Adrenal gland (tissue), 12 donors: ENCODE data around the gene PPP1R12B. TPM values are rescaled to one million over a fixed set of nuclear protein-coding genes. Genes with fewer than 3 reads are reported as not detected.
"Not testable (repeated sequence)": the region's sequence is repeated elsewhere in the genome, so short reads cannot be mapped to it uniquely, and the experiment has no call there.

Source experiments
- DNase-seq, 7 donors: peaks; one replicate each; pipeline ENCODE4 v3.0.0-alpha.2; 2019 to 2020
- H3K27ac ChIP-seq, 5 donors: fragments of 200-600 bp; sonication (generic) in 4 of 5; 1 replicate in 3 of 5; 2 replicates in 2 of 5; pipeline versions ENCODE4 v1.5.1 to v1.8.0; 2016 to 2020; ENCODE audit warnings: mild to moderate bottlenecking in 1 of 5
- H3K27me3 ChIP-seq: fragments of 200-600 bp; 2 replicates; pipeline ENCODE4 v1.8.0; 2021
- H3K36me3 ChIP-seq, 2 donors: fragments of 200-600 bp; replicated peaks in 1 of 2; 1 replicate in 1 of 2; 2 replicates in 1 of 2; pipeline versions ENCODE4 v1.5.1 to v1.8.0; 2018 to 2022
- H3K4me1 ChIP-seq, 2 donors: fragments of 200-600 bp; replicated peaks in 1 of 2; 1 replicate in 1 of 2; 2 replicates in 1 of 2; pipeline versions ENCODE4 v1.5.1 to v1.8.0; 2018 to 2021
- H3K4me3 ChIP-seq, 4 donors: fragments of 200-600 bp; sonication (generic) in 3 of 4; one replicate each; pipeline ENCODE4 v1.5.1; 2016 to 2018
- H3K9me3 ChIP-seq, 3 donors: fragments of 200-600 bp; sonication (generic) in 1 of 3; replicated peaks in 1 of 3; 1 replicate in 2 of 3; 2 replicates in 1 of 3; pipeline versions ENCODE4 v1.5.1 to v1.8.0; 2016 to 2021
- POLR2A ChIP-seq, 2 donors: fragments of 450-650 bp; IDR thresholded peaks; one replicate each; pipeline ENCODE4 v1.6.1; 2017; ENCODE audit warnings: antibody characterized with exemption in 2 of 2, mild to moderate bottlenecking in 2 of 2, moderate library complexity in 1 of 2
- WGBS, 4 donors: extraction: QIAGEN DNeasy Blood & Tissue Kit in 2 of 4; methylation state at CpG; one replicate each; pipeline versions ENCODE4 v1.1.5 to v1.1.7; 2013 to 2017; 5-methylcytosine and 5-hydroxymethylcytosine counted together
- intact Hi-C, 2 donors: fragments of 100-400 bp; cut with DNase I; formaldehyde crosslinking; loops; one replicate each; pipeline versions ENCODE4 v1.14.1 to v1.15.0; 2022 to 2023
- polyA plus RNA-seq, 3 donors: library from polyadenylated mRNA; stranded (reverse); fragments of 200-250 nt in 2 of 3; fragments of 350-450 nt in 1 of 3; fragmentation: Illumina TruSeq in 1 of 3; extraction: RNeasy Lipid Tissue Mini Kit (QIAGEN cat#74804) in 1 of 3; gene quantifications; one replicate each; pipeline ENCODE4 v1.2.3, GENCODE V29; 2013 to 2014
- total RNA-seq, 9 donors: library from RNA; depleted of rRNA in 4 of 9; stranded (reverse); fragments of >200 nt in 4 of 9; fragments of 120-200 nt in 1 of 9; fragmentation: NEBNext Ultra II Directional in 1 of 9; extraction: Animal tissue kit (Norgen Biotek cat#: 25700) in 1 of 9; gene quantifications; one replicate each; pipeline versions ENCODE4 v1.1.0 to v1.2.4, GENCODE V29; 2013 to 2023
- TF ChIP-seq, protein P1 (sequence below), 6 experiments: fragments of 450-650 bp in 4 of 6; fragments of 200-600 bp in 2 of 6; sonication (generic) in 1 of 6; IDR thresholded peaks; 1 replicate in 5 of 6; 2 replicates in 1 of 6; pipeline versions ENCODE4 v1.5.1 to v1.8.0; 2016 to 2021; ENCODE audit warnings: antibody characterized with exemption in 6 of 6, mild to moderate bottlenecking in 2 of 6, moderate library complexity in 1 of 6
- donor health status: healthy with polysubstance abuse.
- donor health status: Bipolar disorder and iron deficiency.
- donor health status: DM: yes; HTN: yes; CAD: no.
- donor health status: DM: no; HTN: no; CAD: no.
- donor health status: DM: no; HTN: no; CAD: no.
- donor health status: DM: yes; HTN: yes; CAD: no.

The PPP1R12B gene
- total and polyA plus RNA-seq, 12 donors: 3.0 to 43.9 (median 19.8) TPM

DNA sequence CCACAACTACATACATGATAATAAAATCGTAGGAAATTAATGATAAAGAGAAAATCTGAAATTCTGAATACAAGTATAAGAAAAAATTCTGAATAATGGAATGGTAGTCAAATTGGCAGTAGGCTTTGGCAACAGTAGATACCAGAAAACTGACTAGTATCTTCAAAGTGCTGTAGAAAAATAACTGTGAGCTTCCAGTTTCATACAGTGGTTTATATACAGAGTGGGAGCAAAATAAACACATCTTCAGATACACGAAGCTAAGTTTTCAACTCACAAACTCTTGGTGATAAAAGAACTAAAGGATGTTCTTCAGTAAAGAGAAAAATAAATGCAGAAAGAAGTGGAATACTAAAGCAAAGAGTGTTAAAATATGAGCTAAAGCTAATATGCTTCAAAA, 173.4 kb downstream of the PPP1R12B start:
- H3K27ac ChIP-seq: no peak overlapping the region
- H3K4me1 ChIP-seq: peaks cover 0 to 4% of the 10 kb centered on the region in 2 donors
- no peak overlapping the region for H3K4me3 ChIP-seq
- H3K9me3 ChIP-seq: no peaks in the 10 kb centered on the region
- H3K36me3 ChIP-seq: no peaks in the 10 kb centered on the region
- H3K27me3 ChIP-seq: no peaks in the 10 kb centered on the region
- no peak for TF ChIP-seq POLR2A (IDR thresholded peaks at IDR 0.05)
- TF ChIP-seq, protein P1, sequence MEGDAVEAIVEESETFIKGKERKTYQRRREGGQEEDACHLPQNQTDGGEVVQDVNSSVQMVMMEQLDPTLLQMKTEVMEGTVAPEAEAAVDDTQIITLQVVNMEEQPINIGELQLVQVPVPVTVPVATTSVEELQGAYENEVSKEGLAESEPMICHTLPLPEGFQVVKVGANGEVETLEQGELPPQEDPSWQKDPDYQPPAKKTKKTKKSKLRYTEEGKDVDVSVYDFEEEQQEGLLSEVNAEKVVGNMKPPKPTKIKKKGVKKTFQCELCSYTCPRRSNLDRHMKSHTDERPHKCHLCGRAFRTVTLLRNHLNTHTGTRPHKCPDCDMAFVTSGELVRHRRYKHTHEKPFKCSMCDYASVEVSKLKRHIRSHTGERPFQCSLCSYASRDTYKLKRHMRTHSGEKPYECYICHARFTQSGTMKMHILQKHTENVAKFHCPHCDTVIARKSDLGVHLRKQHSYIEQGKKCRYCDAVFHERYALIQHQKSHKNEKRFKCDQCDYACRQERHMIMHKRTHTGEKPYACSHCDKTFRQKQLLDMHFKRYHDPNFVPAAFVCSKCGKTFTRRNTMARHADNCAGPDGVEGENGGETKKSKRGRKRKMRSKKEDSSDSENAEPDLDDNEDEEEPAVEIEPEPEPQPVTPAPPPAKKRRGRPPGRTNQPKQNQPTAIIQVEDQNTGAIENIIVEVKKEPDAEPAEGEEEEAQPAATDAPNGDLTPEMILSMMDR (IDR thresholded peaks at IDR 0.05): no peak
- intact Hi-C loops: no loop called here
- WGBS, 4 donors: 91 to 93% (median 92%) methylated on average over 2 of the region's 2 CpGs
- DNase-seq: no peak

DNA sequence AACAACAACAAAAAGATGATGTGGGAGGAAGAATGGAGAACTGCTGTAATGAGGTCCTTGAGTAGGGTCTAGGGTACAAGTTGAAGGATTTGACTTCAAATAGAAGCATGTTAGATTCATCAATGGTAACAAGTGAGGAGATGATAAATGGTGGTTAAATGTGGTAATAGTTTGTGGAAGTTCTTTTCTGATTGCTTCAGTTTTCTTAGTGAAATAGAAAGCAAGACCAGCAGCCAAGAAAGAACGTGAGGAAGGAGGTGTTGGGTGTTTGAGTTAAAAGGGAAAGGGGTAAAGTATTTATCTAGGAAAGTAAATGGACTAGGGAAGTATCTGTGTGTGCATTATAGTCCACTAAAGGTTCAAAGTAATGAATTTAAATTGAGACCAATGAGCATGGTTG, 177.6 kb downstream of the PPP1R12B start:
- H3K4me3 ChIP-seq, H3K36me3 ChIP-seq, H3K4me1 ChIP-seq, DNase-seq, H3K27ac ChIP-seq, intact Hi-C loops, H3K27me3 ChIP-seq, H3K9me3 ChIP-seq: not testable (repeated sequence)
- 72 to 79% (median 76%) methylated on average over 1 of the region's 1 CpG for WGBS, 4 donors

DNA sequence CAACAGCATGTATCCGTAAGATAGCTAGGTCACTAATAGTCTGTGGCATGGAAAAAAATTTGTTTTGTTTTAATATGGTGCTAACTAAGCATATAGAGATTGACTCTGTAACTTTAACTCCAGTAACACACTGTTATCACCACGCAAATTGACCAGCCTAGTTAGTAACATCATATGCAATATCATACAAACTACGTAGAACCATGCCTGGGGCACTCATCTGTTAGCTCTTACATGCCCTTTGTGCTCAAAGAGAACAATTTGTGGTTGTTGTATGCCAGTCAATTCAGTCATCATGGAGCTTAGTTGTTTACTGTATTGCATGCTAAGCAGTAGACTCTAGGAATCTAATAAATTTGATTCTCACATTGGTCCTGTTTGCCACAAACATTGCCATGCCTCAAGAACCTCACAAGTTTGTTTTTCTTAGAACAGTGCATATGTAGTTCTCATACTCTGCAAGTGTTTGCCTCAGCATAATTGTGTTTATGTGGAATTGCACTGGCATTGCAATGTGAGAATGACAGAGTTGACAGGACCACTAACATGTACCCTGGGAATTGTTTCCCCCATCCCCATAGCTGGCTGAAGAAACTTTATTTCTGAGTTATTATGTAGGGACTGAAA, 179.7 kb downstream of the PPP1R12B start:
- H3K4me3 ChIP-seq, H3K27ac ChIP-seq, H3K27me3 ChIP-seq, H3K9me3 ChIP-seq, DNase-seq, H3K4me1 ChIP-seq, H3K36me3 ChIP-seq, intact Hi-C loops: not testable (repeated sequence)
- 95 to 100% (median 99%) methylated on average over 2 to 3 of the region's 3 CpGs for WGBS, 4 donors

DNA sequence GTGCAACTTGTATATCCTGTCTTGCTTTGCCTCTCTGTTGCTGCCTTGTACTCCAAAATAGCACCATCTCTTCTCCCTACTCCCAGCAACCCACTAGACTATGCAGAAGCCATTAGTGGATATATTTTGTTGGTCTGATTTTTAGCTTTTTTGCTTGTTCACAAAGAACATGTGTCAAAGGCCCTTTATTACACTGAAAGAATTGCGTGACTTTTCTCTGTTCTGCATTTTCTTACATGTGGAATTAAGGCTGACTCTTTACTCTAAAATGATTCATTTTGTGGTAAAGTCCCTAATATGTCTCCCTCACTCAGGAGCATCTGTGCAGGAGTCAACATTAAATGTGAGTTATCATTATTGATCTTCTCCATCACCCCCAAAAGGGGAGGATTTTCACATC, 182.2 kb downstream of the PPP1R12B start:
- H3K27me3 ChIP-seq, H3K27ac ChIP-seq, H3K4me3 ChIP-seq, DNase-seq, H3K4me1 ChIP-seq, intact Hi-C loops, H3K9me3 ChIP-seq, H3K36me3 ChIP-seq: not testable (repeated sequence)
- WGBS, 4 donors: 88 to 100% (median 93%) methylated on average over 1 of the region's 1 CpG

DNA sequence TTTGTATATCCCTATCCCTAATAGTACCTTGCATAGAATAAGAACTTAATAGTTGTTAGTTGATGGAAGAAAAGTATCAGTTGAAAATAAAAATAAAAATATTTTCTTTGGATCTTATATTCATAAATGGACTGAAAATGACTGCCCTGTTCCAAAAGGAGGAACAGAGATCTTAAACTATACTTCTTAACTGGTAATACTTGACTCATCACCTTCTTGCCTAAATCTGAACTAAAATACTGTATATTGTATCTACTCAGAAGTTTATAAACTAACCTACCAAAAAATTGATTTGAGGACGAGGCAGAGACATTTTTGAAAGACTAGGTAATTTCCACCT, 182.9 kb downstream of the PPP1R12B start:
- 74 to 89% (median 78%) methylated on average over 1 of the region's 1 CpG for WGBS, 4 donors
- Histone ChIP-seq H3K36me3 (no peaks in the 10 kb centered on the region), H3K27ac (peak overlapping the region in 3 of 5 donors; percentile 7 to 65 (median 15)), H3K27me3 (no peaks in the 10 kb centered on the region), H3K4me1 (peaks cover 0 to 6% of the 10 kb centered on the region in 2 donors), H3K9me3 (no peaks in the 10 kb centered on the region), H3K4me3 (no peak overlapping the region)
- DNase-seq: no peak
- intact Hi-C loops: no loop called here
- TF ChIP-seq, protein P1 (IDR thresholded peaks at IDR 0.05): no peak
- no peak for TF ChIP-seq POLR2A (IDR thresholded peaks at IDR 0.05)

DNA sequence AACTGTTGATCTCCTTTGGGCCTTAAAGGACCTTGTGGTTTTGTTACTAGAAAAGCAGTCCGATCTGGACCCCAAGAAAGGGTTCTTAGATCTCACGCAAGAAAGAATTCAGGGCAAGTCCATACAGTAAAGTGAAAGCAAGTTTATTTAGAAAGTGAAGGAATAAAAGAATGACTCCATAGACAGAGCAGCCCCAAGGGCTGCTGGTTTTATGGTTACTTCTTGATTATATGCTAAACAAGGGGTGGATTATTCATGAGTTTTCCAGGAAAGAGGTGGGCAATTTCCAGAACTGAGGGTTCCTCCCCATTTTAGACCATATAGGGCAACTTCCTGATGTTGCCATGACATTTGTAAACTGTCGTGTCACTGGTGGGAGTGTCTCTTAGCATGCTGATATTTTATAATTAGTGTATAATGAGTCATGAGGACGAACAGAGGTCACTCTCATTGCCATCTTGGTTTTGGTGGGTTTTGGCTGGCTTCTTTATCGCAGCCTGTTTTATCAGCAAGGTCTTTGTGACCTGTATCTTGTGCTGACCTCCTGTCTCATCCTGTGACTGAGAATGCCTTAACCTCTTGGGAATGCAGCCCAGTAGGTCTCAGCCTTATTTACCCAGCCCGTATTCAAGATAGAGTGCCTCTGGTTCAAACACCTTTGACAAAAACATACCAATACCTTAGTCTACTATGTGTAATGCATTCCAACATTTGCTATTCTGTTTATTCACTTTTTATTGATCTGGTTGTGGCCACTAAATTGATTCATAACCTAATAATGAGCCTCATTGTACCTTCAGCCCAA, 183.5 kb downstream of the PPP1R12B start:
- H3K4me1 ChIP-seq, H3K9me3 ChIP-seq, H3K27me3 ChIP-seq, H3K36me3 ChIP-seq, H3K4me3 ChIP-seq, intact Hi-C loops: not testable (repeated sequence)
- WGBS, 4 donors: 53 to 58% (median 55%) methylated on average over 6 of the region's 6 CpGs
- peak; percentile 38 to 77 (median 55) for DNase-seq
- H3K27ac ChIP-seq: peak overlapping the region in 3 of 5 donors; percentile 15 to 65 (median 27)
